Measurements from ENCODE around the gene FIP1L1. TPM values are rescaled to one million over a fixed set of nuclear protein-coding genes. Genes with fewer than 3 reads are reported as not detected.
A peak's percentile ranks its signal among the peaks of the same experiment; 100 is the strongest.

Gene FIP1L1
- total RNA-seq, 4 donors from 2014 or later, result 31.9 to 44.4 (median 39.6) TPM

GRCh38 chr4:53490161-53490956 is 112.9 kb downstream of the FIP1L1 start:
- no peak overlapping the region for H3K4me3 ChIP-seq
- H3K9me3 ChIP-seq, result no peaks in the 10 kb centered on the region
- TF ChIP-seq CTCF (IDR thresholded peaks at IDR 0.05), result no peak
- no peak for TF ChIP-seq POLR2A (IDR thresholded peaks at IDR 0.05; ENCODE audit: low read depth)
- no peak for TF ChIP-seq POLR2AphosphoS5 (IDR thresholded peaks at IDR 0.05)
- TF ChIP-seq EP300 (IDR thresholded peaks at IDR 0.05), result no peak
- H3K27ac ChIP-seq (replicated peaks in 1 of 4), result peak overlapping the region in 1 of 4 donors; percentile 22
- H3K36me3 ChIP-seq, result peaks cover 0 to 6% (median 0%) of the 10 kb centered on the region in 4 donors
- DNase-seq (ENCODE audit: extremely low spot score), result no peak
- no peaks in the 10 kb centered on the region for H3K27me3 ChIP-seq
- intact Hi-C loops (cut with DNase I), result no loop called here
- WGBS, result 59% methylated on average over 6 of the region's 6 CpGs
- H3K4me1 ChIP-seq, result peaks cover 0 to 5% (median 3%) of the 10 kb centered on the region in 4 donors

GRCh38 chr4:53490965-53491622 is 113.7 kb downstream of the FIP1L1 start:
- H3K36me3 ChIP-seq, result peaks cover 0 to 13% (median 0%) of the 10 kb centered on the region in 4 donors
- intact Hi-C loops (cut with DNase I), result no loop called here
- H3K9me3 ChIP-seq, result no peaks in the 10 kb centered on the region
- H3K4me1 ChIP-seq, result peaks cover 0 to 3% (median 1%) of the 10 kb centered on the region in 4 donors
- H3K27me3 ChIP-seq, result no peaks in the 10 kb centered on the region
- TF ChIP-seq EP300 (IDR thresholded peaks at IDR 0.05) (no peak), POLR2A (IDR thresholded peaks at IDR 0.05; ENCODE audit: low read depth) (no peak), POLR2AphosphoS5 (IDR thresholded peaks at IDR 0.05) (no peak), CTCF (IDR thresholded peaks at IDR 0.05) (peak; percentile 45 to 65 (median 52))
- peak overlapping the region in 1 of 4 donors; percentile 22 for H3K27ac ChIP-seq (replicated peaks in 1 of 4)
- H3K4me3 ChIP-seq, result no peak overlapping the region
- no peak for DNase-seq (ENCODE audit: extremely low spot score)
- 42% methylated on average over 3 of the region's 3 CpGs for WGBS

GRCh38 chr4:53494851-53495250 is 117.4 kb downstream of the FIP1L1 start:
- no peaks in the 10 kb centered on the region for H3K27me3 ChIP-seq
- peaks cover 0 to 13% (median 0%) of the 10 kb centered on the region in 4 donors for H3K36me3 ChIP-seq
- H3K9me3 ChIP-seq, result no peaks in the 10 kb centered on the region
- DNase-seq (ENCODE audit: extremely low spot score), result no peak
- H3K27ac ChIP-seq (replicated peaks in 1 of 4), result no peak overlapping the region
- TF ChIP-seq POLR2A (IDR thresholded peaks at IDR 0.05; ENCODE audit: low read depth), result no peak
- no peak for TF ChIP-seq POLR2AphosphoS5 (IDR thresholded peaks at IDR 0.05)
- no peak for TF ChIP-seq CTCF (IDR thresholded peaks at IDR 0.05)
- TF ChIP-seq EP300 (IDR thresholded peaks at IDR 0.05), result no peak
- 91% methylated on average over 6 of the region's 6 CpGs for WGBS
- peaks cover 2 to 8% (median 5%) of the 10 kb centered on the region in 4 donors for H3K4me1 ChIP-seq
- no peak overlapping the region for H3K4me3 ChIP-seq
- intact Hi-C loops (cut with DNase I), result no loop called here

GRCh38 chr4:53497487-53498244 is 120.2 kb downstream of the FIP1L1 start:
- intact Hi-C loops (cut with DNase I), result no loop called here
- Histone ChIP-seq H3K9me3 (no peaks in the 10 kb centered on the region), H3K27me3 (no peaks in the 10 kb centered on the region), H3K27ac (replicated peaks in 1 of 4) (peak overlapping the region; percentile 17 to 50 (median 41)), H3K4me1 (peaks cover 0 to 8% (median 4%) of the 10 kb centered on the region in 4 donors), H3K36me3 (peaks cover 0 to 13% (median 0%) of the 10 kb centered on the region in 4 donors), H3K4me3 (no peak overlapping the region)
- TF ChIP-seq POLR2AphosphoS5 (IDR thresholded peaks at IDR 0.05), result no peak
- no peak for TF ChIP-seq POLR2A (IDR thresholded peaks at IDR 0.05; ENCODE audit: low read depth)
- no peak for TF ChIP-seq CTCF (IDR thresholded peaks at IDR 0.05)
- TF ChIP-seq EP300 (IDR thresholded peaks at IDR 0.05), result no peak
- DNase-seq (ENCODE audit: extremely low spot score), result no peak
- WGBS, result 63% methylated on average over 7 of the region's 7 CpGs

Data from esophagus muscularis mucosa (tissue), 4 donors.